HG03460 (cell line): Measurements from ENCODE around the gene SEZ6.

Experiments
- ATAC-seq: cut with Tn5 transposase; IDR thresholded peaks from one replicate; pipeline ENCODE4 v1.9.1; 2021; ENCODE audit not compliant: unreplicated experiment

The SEZ6 gene

DNA sequence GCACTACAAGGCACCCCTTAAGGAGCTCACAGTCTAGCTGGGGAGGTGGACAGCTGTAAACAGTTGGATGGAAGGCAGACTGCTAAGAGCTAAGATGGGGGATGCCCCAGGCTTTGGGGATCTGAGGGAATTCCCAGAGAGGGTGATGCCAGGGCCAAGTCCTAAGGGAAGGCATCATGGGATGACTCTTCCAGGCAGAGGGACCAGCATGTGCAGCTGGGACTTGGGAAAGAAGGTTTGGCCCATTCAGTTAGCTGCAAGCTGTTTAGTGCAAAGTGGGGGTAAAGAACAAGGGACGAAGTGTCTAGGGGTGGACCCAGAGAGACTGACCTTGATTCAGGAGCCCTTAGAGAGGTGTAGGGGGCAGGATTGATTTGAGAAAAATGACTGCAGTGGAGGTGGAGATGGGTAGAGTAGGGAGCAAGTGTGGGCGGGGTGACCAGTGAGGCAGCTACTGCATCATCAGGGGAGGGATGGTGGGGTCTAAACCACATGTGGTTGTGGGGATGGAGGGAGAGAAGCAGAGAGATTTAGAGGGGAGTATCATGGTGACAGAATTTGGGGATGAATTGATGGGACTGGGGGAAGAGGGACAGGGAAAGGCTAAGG, 27.4 kb downstream of the SEZ6 start:
- ATAC-seq = no peak

DNA sequence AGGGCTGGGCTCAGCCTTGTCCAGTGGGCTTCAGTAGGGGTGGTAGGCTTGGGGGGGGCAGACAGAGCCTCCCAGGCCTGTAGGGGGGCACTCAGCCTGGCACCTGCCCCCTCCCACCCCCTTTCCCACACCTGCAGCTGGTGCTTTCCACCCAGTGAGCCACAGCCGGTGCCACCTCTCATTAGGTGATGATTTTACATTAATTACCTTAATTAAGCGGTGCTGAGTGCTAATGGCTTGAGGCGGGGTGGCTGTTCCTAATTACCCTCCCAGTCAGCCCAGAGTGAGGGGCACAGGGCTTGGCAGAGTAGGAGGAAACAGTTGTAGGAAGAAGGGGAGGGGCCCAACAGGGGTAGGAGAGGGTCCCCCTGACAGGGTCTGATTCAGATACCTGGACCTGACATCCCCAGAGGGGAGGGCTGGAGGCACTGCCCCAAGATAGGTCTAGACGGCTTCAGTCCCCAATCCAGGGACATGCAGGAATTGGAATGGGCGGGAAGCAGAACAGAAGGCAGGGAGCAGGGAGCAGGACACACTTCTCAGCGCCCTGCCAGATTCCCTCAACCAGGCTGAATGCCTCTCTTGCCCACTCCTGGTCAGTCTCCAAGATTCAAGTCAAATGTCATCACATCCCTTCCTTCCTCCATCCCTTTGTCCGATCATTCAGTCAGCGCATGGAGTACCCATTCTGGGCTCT, 28.0 kb downstream of the SEZ6 start:
- no peak for ATAC-seq

GRCh38 chr17:28975646-28976045, 30.2 kb downstream of the SEZ6 start:
- no peak for ATAC-seq

GRCh38 chr17:28975031-28975430, 30.8 kb downstream of the SEZ6 start:
- ATAC-seq = no peak

- ATAC-seq = no peak
These were observed 31.4 kb downstream of the SEZ6 start for GRCh38 chr17:28974451-28974850.

GRCh38 chr17:28973425-28973824, 32.4 kb downstream of the SEZ6 start:
- ATAC-seq = no peak

- no peak for ATAC-seq
These were observed 33.4 kb downstream of the SEZ6 start for GRCh38 chr17:28972437-28972836.

DNA sequence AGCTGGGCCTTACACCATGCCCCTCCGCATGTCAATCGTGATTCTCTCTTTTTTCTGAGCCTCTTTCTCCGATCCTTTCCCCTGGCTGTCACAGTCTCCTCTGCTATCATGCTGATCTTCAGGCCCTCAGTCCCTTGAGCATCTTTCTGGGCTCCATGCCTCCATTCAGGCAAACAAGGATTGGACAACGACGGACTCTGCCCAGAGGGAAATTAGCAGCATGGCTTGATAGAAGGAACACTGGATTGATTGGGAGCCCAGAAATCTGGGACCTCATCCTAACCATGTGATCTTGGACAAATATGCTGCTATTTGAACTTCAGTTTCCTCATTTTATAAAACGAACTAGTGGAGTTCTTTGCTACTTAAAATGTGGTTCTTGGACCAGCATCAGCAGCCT, 35.0 kb downstream of the SEZ6 start:
- no peak for ATAC-seq

- no peak for ATAC-seq
These were observed 36.0 kb downstream of the SEZ6 start for GRCh38 chr17:28969706-28970393.

GRCh38 chr17:28968914-28969295, 36.9 kb downstream of the SEZ6 start:
- no peak for ATAC-seq

DNA sequence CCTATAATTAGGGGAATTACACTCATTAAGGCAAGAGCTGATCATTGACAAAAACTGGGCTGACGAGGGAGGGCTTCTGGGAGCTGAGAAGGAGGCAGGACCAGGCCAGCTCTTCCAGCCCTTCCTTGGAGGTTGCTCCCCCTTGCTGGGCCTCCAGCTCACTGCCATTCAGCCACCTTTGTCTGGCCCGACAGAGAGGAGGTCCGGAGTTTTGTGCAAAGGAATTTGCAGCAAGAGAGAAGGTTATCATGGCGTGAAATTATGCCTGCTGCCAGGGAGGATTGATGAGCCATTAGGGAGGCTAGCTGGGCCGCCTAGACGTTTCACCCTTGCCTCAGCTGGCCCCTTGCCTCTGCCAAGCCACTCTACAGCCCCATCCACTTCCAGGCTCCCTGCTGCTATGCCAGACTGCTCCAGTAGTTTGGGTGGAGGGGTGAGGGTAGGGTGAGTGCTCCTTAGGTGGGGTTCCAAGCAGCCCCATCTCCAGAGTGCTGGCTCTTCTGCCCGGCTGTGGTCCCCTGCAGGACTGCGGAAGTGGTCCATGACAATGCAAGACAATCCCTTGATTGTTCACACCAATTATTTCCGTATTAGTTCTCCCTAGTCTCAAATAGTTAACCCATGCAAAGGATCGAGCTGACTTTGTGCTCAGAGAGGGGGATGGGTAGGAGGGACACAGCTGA, 37.5 kb downstream of the SEZ6 start:
- no peak for ATAC-seq

- ATAC-seq = no peak
These were observed 38.4 kb downstream of the SEZ6 start for GRCh38 chr17:28967221-28968135.

GRCh38 chr17:28963841-28964240, 42.0 kb downstream of the SEZ6 start:
- no peak for ATAC-seq

DNA sequence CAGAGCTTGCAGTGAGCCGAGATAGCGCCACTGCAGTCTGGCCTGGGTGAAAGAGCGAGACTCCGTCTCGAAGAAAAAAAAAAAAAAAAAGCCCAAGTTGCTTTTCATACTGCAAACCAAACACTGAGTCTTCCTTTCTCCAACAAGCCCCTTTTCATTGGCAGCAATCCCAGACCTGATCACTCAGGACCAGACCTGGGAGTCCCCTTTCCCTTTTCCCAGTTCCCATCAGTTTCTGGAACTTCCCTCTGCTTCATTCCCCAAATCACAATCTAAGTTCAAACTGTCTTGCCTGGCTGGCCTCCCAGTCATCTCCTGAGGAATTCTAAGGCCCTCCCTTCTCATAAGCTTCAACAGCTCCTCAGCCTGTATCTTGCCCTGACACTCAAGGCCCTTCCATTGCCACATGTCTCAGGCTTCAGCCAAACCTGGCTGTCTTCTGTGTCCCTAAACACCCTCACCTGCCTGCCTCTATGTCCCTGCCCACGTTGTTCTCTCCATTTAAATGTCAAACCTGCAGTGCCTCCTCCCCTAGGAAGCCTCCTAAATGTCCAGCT, 42.7 kb downstream of the SEZ6 start:
- no peak for ATAC-seq

DNA sequence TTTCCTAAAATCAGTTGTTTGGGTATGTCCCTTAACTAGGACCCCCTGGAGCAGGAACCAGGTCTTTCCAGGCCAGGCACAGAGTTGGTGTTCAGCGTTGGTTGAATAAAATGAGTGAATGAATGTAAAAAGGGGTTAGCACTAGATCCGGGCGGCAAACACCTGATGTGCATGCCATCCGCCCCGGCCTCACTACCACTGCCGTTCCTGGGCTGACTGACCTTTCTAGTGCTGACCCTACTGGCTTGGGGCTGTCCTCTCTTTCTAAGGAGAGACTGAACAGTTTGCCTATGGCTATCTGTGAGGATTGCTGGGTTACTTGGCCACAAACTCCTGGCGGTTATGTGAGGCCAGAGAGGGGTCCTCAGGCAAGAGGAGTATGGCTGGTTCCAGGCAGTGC, 44.4 kb downstream of the SEZ6 start:
- no peak for ATAC-seq

DNA sequence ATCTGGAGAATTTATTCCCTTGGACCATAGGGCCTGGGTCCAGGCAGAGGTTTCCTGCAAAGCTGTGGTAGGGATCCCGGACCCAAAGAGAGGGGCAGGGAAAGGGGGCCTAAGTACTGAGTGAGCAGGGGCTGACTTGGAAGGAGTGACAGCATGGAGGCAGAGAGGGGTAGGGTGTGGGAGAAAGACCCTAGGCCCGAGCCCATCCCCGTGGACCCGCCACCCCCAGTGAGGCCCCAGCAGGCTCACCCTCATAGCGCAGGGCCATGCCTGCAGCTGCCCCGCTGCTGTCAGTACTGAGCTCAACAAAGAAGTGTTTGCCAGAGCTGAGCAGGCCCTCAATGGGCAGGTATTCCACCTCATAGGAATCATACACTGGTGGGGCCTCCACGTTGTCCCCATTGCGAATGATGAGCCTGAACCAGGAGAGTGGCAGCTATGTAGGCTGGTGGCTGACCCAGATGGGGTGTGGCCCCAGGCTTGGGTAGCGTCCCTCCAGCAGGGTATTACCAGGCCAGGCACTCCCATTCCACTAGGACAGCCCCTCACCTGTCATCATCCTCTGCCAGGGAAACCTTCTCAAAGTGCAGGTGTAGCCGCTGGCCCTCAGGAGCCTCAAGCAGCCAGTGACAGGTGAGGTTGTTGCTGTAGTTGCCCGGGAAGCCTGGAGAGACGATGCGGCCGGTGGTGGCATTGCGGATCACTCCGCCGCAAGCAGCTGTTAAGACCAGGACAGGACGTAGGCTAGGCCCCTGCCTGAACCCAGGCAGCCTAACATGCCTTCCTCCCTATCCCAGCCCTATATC, 45.4 kb downstream of the SEZ6 start:
- ATAC-seq = no peak

DNA sequence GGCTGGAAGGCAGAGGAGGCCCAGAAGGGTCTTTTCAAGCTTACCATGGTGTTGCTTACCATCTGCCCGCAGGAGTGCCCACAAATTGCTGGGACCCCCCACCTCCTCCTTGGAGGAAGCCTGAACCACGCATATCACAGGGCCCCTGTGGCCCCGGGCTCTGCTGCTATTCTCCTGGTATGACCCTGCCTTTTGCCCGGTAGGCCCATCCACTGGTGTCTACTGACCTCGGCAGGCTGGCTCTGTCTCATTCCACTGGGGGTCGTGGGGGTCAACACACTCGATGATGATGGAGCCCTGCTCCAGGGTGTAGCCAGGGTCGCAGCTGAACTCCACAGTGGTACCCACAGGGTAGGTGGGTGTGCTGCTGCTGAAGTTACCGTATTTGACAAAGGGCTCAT, 46.4 kb downstream of the SEZ6 start:
- no peak for ATAC-seq

- ATAC-seq = no peak
These were observed 46.9 kb downstream of the SEZ6 start for GRCh38 chr17:28958820-28959455.

DNA sequence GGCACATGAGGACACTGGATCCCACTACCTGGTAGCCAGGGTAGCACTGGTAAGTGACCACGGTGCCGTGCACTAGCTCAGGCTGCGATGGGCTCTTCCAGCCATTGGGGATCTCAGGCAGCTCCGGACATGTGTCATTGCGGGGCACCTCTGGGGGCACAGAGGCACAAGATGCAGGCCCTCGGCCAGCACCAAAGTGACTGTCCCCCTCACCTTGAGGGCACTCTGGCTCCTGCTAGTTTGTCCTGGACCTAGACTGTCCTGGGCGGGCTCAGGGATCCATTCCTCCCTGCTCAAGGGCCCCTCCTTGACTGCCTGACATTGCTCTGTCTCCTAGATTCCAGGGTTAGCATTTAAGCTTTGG, 47.9 kb downstream of the SEZ6 start:
- ATAC-seq = no peak
